HG02678 (cell line): ENCODE data around the gene TIRAP.
"Not testable (repeated sequence)": the region's sequence is repeated elsewhere in the genome, so short reads cannot be mapped to it uniquely, and the experiment has no call there.

Source experiments
- ATAC-seq: cut with Tn5 transposase; IDR thresholded peaks from one replicate; pipeline ENCODE4 v1.9.1; 2021; ENCODE audit warnings: mild to moderate bottlenecking, moderate library complexity; ENCODE audit not compliant: unreplicated experiment

Gene TIRAP

DNA sequence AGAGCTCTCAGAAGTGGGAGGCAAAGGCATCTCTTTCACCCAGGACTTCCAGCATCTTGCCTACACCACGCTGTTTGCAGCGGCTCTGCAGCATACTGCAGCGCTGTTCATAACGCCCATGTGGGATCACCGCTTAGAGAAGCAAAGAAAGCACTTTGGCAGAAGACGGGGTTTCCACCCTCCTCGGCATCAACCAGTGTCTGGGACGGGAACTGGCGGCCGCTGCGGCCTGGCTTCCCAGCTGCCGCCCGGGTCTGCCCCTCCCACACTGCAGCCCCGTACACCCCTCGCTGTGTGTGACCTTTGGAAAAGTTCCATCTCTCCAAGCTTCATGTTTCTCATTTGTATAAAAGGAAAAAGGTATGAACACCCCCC, 545 bp upstream of the TIRAP start:
- peak; percentile 28 for ATAC-seq

DNA sequence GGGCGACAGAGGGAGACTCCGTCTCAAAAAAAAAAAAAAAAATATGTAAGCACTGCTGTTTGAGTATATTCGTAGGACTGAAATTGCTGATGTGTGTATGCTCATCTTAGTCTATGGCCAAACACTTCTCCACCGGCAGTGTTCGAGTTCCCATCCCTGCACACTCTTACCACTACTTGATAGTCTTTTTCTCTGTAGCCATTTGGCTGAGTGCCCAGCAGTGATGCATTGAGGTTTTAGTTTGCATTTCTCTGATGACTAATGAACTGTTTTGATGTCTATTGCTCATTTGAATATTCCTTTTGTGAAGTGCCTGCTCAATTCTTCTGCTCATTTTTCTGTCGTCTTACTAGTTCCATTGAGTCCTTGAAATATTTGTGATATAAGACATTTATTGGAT, 1.9 kb downstream of the TIRAP start:
- peak; percentile 52 for ATAC-seq

DNA sequence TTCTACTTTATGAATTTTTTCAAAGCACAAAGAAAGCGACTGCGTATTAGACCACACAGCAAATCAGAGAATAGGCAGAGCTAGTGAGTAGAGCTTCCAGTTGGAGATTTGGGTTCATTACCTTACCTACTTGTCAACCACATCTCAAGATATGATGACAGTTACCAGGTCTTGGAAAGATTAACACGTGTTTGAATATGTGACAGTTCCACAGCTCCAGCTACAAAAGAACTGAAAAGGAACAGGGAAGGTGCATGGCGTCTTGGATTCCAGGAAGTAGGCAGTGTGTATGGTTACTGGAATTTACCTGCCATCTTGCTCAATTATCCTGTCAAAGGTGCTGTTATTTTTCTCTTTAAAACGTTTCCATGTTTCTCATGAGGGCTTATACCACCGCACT, 5.3 kb downstream of the TIRAP start:
- ATAC-seq = no peak

DNA sequence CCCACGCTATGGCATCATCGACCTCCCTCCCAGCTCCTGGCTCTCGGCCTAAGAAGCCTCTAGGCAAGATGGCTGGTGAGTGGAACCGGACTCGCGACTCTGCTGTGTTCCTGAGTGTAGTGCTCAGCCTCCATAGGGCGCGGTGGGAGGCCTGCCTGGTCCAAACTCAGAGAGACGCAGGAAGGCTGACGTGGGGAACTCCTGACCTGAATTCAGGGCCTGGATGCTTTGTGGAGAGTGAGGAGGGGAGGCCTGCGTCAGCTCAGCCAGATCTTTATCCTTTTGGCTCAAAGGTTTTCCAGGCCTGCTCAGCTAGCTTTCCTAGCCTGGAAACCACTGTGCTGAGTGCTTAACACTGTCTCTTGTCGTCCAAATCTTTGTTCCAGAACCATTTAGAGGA, 8.0 kb downstream of the TIRAP start:
- ATAC-seq = no peak

DNA sequence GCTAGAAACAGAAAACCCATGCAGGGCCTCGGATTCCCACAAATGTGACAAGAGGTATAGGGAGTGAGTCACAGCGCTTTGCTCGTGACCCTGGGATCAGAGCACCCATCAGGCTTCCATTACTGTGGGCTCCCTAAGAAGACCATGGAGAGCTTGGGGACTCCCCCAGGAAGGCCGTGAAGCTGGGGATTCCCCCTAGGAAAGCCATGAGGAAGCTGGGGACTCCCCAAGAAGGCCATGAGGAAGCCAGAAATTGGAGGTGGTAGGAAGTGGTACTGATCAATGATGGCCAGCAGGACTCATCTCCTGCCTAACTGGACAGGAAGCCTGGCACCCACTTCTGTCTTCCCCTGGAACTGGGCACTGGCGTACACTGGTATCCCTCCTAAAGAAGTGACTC, 10.8 kb downstream of the TIRAP start:
- no peak for ATAC-seq

DNA sequence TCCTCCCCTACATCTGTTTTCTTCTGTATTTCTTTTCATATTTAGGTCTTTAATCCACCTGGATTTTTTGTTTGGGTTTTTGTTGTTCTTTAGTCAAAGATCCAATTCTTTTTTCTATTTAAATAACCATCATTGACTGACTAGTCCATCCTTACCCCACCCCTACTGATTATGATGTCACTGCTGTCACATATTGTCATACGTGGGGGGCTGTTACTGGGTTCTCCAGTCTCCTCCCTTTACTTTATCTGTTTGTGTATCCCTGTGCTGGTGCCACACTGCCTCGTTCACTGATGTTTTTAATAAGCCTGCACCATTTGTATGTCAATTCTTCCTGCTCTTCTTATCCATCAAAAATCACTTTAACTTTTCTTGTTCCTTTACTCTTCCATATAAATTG, 14.1 kb downstream of the TIRAP start:
- no peak for ATAC-seq

DNA sequence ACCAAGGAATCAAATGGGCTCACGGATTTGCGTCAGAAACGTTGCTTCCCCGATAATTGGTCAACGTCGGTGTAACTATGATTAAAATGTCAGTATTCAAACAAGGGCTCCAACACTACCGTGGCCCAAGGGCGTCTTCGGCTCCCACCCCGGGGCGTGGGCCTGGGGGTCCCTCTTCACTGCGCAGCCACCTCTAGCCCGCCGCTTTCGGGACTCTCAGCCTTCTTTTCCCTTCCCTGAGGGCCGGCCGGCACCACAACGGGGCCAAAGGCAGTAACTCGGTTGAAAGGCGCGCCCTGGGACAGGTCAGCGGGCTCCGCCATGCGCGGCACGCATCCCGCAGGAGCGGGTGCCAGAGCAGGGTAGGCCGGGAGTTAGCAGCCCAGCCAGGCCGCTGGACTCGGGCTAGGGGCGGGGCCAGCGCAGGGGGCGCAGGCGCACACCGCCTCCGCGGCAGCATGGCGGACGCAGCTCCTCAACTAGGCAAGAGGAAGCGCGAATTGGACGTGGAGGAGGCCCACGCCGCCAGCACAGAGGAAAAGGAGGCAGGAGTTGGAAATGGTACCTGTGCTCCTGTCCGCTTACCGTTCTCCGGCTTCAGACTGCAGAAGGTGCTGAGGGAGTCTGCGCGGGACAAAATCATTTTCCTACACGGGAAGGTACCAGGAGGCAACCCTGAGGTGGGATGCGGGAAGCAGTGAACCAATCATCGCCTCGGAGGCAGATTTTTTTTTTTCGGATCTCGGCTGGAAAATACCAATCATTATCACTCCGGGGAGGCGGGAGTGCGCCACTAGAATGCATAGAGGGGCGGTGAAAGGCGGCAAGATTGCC, 20.9 kb downstream of the TIRAP start, which contains the start of gene DCPS:
Gene DCPS, plus strand, starts transcription at position 438 of the 834 bp plus-strand sequence. Its CDS starts 21 bp downstream, at position 459.
- peak; percentile 84 for ATAC-seq

DNA sequence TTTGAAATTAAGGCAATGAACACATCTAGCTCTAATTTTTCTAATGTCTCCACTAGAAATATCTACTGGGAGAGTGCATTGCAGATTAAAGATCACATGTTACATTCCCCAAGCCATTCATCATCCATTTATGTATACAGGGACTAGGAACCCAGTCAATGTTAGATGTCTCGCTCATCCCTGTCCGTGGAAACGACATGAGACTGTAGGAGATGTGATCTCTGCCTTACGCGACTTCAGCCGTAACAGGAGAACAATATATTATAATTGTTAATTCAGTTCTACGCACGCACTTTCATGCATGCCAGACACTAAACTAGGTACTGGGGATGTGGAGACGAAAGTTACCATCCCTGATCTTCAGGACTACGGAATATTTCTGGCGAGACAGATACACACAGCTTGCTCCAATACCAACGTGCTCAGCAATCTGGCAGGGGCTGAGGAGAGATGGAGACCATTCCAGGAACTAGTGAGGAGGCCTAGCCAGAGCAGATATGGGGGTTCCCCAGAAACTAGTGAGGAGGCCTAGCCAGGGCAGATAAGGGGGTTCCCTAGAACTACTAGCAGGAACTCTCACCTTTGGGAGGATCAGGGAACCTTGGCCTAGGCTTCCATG, 21.7 kb downstream of the TIRAP start:
- ATAC-seq = peak; percentile 4

DNA sequence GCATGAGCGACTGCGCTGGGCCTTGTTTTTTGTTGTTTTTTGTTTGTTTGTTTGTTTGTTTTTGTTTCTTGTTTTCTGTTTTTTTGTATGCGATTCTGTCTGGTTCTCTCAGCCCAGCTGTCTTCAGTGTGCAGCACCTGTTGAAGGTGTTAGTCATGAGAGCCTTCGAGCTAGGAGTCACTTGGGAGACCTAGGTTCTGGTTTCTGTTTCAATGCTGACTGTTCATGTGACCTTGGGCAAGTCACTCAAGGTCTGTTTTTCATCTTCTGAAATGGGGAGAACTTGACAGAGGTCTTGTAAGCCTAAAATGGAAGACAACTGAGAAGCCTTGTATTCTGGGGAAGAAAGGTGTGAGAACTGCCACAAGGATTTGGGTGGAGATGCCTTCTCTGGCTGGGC, 22.8 kb downstream of the TIRAP start:
- ATAC-seq = peak; percentile 65

DNA sequence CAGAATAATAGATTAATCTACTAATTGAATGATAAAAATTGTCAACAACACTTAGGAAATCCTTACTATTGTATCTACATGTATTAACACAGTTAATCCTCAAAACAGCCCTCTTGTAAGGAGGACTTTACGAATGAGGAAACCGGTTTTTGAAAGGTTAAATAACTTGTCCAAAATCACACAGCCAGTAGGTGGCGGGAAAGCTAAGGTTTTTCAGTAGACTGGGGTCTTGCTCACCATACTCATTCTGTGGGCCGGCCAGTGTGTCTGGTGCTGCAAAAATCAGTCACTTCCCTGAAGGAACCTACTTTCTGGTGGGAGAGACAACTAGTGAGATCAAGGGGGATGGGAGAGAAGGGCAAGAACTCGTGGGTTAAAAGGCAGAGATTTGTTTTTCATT, 24.8 kb downstream of the TIRAP start:
- ATAC-seq = no peak

DNA sequence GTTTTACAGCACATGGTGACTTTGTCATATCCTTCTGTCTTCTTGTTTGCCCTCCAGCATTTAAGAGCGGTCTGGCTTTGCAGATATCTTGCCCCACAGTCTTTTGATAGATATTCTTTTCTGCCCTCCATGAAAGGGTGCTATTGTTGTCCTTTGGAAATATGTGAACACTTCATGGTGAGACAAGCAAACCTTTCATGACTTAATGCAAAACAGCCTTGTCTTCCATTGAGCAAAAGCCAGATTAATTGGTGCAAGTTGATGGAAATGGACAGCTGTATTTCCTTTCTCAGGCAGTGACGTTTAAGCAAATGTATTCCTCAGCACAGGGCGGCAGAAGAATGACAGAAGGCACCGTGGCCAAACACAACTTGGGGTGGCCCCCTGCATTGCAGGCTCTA, 25.4 kb downstream of the TIRAP start:
- no peak for ATAC-seq

DNA sequence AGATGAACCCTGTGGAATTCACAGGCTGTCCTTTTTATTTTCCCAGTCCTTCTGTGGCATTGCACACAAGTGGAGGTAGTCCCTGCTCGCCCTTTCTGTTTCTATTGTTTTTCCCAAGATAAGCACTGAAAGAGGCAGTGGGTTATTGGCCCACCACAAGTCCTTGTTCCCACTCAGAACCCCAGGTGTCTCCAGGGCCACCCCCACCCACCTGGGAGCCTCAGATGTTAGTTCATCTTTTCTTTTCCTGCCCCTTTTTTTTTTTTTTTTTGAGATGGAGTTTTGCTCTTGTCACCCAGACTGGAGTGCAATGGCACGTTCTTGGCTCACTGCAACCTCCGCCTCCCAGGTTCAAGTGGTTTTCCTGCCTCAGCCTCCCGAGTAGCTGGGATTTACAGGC, 25.9 kb downstream of the TIRAP start:
- not testable (repeated sequence) for ATAC-seq

DNA sequence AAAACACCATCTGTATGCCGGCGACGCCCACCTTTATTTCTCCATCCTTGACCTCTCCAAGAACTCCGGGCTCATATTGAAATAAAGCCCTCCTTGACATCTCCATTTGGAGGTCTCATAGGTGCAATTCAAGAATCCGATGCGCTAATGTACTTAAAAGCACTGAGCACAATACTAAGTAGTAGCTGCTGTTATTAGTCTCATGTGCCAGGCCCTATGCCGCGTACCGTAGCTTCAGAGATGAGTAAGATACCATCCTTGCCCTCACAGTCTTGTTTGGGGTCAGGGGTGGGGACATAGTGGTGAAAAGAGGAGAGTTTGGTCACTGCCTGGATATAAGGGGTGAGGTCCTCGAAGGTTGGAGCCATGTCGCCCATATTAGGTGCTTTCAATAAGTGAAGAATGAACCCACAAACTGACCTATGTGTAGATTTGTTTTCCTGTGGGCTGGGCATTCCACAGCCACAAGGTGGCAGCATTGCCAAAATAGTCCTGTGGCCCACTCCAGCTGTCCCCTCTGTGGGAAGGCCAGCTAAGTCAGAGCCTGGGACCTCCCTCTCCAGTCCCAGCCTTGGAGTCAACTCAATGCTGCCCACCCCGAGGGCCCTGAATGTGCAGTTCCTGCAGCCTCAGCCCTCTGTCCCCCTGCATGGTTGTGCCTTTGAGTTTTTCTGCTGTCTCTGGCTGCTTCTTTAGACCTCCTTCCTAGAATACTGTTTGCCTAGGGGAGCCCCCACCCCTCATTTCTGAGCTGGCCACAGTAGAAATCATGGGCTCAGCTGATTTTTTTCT, 27.5 kb downstream of the TIRAP start:
- ATAC-seq = peak; percentile 33

DNA sequence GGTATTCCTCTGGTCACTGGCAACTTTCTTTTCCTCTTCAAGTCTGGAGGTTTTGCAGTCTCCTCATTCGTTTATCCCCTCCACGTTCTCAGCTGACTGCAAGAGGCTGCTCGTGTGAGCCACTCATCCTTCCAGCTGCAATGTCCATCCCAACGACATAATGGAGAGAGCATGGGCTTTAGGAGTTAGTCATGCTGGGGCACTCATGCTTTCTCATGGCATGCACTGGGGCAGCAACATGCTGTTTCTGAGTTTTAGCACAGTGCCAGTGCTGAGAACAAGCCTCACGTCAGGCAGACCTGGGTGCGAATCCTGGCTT, 28.1 kb downstream of the TIRAP start:
- ATAC-seq = no peak

DNA sequence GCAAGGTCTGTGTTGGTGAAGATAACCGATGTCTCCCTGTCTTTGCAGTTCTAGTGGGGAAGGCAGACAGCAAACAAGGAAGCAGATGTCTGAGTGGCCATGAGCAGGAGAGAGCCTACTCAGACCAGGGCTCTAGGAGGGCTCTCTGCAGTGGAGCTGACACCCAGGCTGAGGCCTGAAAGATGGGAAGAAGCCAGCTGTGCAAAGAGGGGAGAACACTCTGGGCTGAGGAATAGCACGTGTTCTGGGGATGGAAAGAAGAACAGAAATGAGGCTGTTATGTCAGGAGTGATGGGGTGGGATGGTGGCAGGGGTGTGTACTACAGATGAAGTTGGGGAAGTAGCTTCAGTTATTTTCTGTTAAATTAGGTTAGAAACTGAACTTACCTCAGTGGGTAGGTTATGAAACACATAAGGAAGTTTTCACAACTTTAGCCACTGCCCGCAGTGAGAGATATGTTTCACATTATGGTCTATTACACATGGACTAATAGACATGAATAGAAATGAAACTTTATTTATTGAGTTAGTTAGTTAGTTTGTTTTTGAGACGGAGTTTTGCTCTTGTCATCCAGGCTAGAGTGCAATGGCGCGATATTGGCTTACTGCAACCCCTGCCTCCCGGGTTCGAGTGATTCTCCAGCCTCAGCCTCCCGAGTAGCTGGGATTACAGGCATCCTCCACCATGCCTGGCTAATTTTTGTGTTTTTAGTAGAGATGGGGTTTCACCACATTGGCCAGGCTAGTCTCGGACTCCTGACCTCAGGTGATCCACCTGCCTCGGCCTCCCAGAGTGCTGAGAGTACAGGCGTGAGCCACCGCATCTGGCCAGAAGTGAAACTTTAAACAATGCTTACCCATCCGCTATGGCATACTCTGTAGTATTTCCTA, 28.8 kb downstream of the TIRAP start:
- ATAC-seq = peak; percentile 61

DNA sequence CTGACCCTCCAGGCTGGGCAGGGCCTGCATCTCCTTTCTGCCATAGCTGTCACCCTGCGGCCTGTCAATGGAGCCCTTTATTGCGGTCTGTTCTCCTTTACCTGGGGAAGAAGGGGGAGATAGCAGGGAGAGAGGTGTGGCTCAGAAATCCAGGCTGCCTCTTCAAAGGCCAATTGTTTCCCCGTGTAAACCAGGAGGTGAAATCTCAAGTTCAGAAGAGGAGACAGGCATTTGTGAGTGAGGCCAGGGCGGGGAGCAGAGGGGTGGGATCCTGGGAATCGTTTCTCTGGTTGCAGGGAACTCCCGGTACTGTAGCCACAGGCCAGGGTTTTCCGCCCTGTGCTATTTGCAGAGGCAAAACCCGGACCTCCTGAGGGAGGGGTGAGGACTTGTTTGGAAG, 30.1 kb downstream of the TIRAP start:
- no peak for ATAC-seq

DNA sequence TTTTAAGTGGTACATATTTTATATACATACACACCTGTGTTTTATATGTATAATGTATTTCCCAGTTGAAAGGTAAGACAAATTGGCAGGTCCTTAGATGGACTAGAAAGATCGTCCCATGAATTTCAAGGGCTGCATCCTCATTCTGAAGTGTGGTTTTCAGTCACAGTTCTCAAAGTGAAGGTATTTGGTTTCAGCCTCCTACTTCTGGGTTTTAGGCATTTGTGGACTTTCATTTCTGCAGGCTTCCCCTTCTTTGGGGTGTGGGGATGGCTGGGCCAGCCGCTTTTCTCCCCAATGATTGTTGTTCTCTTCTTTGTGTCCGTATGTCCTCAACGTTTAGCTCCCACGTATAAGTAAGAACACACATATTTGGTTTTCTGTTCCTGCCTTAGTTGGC, 30.9 kb downstream of the TIRAP start:
- no peak for ATAC-seq

DNA sequence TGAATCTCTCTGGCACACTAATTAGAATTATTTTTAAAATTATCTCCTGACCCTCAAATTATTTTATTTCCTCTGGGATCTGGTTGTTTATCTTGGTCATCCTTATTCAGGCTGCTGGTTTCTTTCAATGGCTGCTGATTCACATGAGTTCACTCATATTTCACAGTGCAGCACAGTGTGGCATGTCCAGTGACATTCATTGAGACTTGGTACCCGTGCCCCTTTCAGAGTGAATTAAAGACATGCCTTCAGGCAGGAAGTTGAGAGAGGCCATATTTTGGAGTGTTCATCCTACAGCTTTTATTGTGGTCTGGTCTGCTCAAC, 34.5 kb downstream of the TIRAP start:
- ATAC-seq = no peak

DNA sequence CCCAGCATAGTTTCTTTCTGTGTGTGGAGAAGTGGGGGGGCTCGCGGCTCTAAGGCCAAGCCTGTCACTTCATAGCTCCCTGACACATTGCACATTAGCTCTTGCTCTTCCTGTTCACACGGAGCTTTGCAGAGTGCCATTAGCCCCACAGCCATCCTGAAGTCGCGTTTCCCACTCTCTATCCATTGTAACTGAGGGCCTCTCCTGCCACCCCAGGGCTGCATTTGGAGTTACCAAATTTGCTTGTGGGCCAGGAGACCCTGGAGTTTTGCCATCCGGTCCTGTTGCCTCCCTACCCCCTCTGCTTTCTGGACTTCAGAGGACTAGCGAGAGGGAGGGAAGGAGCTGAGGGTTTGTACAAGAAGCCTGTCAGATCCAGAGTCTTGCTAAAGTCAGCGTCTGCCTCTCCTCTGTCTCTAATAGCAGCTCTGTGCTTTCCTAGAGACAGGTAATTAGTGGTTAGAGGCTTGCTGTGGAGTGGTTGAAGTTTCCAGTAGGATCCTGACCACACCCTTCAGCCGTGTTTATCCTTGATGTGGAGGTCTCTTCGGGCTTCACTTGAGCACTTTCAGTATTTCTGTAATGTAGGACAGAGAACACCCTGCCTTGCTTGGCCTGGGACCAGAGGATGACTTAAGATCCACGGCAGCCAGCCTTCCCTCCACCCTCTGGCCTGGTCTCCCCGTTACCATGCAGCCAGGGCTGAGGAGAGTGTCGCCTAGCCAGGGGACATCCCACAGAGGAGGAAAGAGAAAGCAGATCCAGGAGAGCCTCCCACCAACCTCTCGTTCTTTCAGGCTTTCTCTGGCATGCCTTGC, 35.1 kb downstream of the TIRAP start:
- peak; percentile 34 for ATAC-seq
